Upper lobe of right lung (tissue), 1 donor: ENCODE data around the gene STARD9. TPM values are rescaled to one million over a fixed set of nuclear protein-coding genes. Genes with fewer than 3 reads are reported as not detected.

Experiments
- ATAC-seq: fragments of 200-7000 bp; cut with Tn5 transposase; one replicate; pipeline ENCODE4 v1.9.1; 2020; ENCODE audit warnings: mild to moderate bottlenecking, moderate library complexity
- DNase-seq: peaks from one replicate; pipeline ENCODE4 v3.0.0-alpha.2; 2020
- H3K27ac ChIP-seq: fragments of 200-600 bp; one replicate; pipeline ENCODE4 v1.8.0; 2022
- H3K27me3 ChIP-seq: fragments of 200-600 bp; one replicate; pipeline ENCODE4 v1.8.0; 2022; ENCODE audit warnings: mild to moderate bottlenecking
- H3K36me3 ChIP-seq: fragments of 200-600 bp; one replicate; pipeline ENCODE4 v1.8.0; 2022
- H3K4me1 ChIP-seq: fragments of 200-600 bp; one replicate; pipeline ENCODE4 v1.8.0; 2022
- H3K4me3 ChIP-seq: fragments of 200-600 bp; one replicate; pipeline ENCODE4 v1.8.0; 2022; ENCODE audit warnings: mild to moderate bottlenecking
- H3K9me3 ChIP-seq: fragments of 200-600 bp; one replicate; pipeline ENCODE4 v1.8.0; 2022
- intact Hi-C: fragments of 100-400 bp; cut with DNase I; formaldehyde crosslinking; loops from one replicate; pipeline ENCODE4 v1.11.0; 2022
- total RNA-seq: library from RNA; stranded (reverse); fragmentation: NEBNext Ultra II Directional; extraction: Animal tissue kit (Norgen Biotek cat#: 25700); gene quantifications from one replicate; pipeline ENCODE4 v1.2.1, GENCODE V29; 2021
- TF ChIP-seq, protein P1 (sequence below): fragments of 200-600 bp; IDR thresholded peaks from one replicate; pipeline ENCODE4 v1.8.0; 2022; ENCODE audit warnings: antibody characterized with exemption
- donor health status: DM: no; HTN: yes; CAD: no; lungs with severe emphysema.

The STARD9 gene
- total RNA-seq, 1 donor from 2014 or later, result 15.4 TPM

DNA sequence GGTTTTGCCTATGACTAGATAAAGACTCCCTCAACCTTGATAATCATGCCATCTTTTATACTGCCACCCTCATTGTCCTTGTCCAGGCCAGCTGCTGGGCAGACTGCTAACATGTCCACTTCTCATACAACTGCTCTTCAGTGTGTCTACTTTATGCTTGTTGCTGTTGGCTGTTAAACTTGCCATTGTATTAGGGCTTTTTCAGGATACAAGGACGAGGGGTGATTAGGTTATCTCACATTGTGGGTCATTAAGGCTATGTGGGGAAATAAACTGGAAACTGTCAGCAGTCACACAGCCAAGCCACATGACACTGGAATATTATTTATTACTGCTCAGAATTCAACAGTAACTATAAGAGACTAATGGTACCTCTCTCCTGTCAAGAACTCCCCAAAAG lies 36.1 kb downstream of the STARD9 start:
- no peak overlapping the region for H3K27ac ChIP-seq
- no peak for DNase-seq
- H3K27me3 ChIP-seq, result no peaks in the 10 kb centered on the region
- intact Hi-C loops, result no loop called here
- ATAC-seq, result no peak
- H3K36me3 ChIP-seq, result no peaks in the 10 kb centered on the region
- no peak overlapping the region for H3K4me3 ChIP-seq
- no peaks in the 10 kb centered on the region for H3K9me3 ChIP-seq
- TF ChIP-seq, protein P1, sequence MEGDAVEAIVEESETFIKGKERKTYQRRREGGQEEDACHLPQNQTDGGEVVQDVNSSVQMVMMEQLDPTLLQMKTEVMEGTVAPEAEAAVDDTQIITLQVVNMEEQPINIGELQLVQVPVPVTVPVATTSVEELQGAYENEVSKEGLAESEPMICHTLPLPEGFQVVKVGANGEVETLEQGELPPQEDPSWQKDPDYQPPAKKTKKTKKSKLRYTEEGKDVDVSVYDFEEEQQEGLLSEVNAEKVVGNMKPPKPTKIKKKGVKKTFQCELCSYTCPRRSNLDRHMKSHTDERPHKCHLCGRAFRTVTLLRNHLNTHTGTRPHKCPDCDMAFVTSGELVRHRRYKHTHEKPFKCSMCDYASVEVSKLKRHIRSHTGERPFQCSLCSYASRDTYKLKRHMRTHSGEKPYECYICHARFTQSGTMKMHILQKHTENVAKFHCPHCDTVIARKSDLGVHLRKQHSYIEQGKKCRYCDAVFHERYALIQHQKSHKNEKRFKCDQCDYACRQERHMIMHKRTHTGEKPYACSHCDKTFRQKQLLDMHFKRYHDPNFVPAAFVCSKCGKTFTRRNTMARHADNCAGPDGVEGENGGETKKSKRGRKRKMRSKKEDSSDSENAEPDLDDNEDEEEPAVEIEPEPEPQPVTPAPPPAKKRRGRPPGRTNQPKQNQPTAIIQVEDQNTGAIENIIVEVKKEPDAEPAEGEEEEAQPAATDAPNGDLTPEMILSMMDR, result no peak
- peaks cover 25% of the 10 kb centered on the region for H3K4me1 ChIP-seq

DNA sequence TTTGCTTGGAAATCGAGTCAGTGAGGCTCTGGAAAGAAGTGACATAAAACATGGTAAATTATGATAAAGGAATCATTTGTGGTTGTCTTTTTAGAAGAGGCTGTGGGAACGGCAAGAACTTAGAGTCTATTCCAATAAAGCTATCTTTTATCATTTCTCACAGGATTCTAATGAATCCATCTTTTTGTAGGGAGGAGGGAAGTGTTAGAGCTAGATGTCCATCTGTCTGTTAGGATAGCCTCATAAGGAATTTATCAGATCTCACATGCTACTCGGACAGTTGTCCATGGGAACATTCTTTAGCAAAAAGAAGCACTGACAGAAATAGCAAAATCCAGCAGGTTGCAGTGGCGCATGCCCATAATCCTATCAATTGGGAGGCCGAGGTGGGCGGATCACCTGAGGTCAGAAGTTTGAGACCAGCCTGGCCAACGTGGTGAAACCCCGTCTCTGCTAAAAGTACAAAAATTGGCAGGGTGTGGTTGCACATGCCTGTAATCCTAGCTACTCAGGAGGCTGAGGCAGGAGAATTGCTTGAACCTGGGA lies 37.0 kb downstream of the STARD9 start:
- Histone ChIP-seq H3K4me1 (peaks cover 19% of the 10 kb centered on the region), H3K27ac (no peak overlapping the region), H3K36me3 (no peaks in the 10 kb centered on the region), H3K9me3 (no peaks in the 10 kb centered on the region), H3K27me3 (no peaks in the 10 kb centered on the region), H3K4me3 (no peak overlapping the region)
- peak; percentile 27 for ATAC-seq
- DNase-seq, result no peak
- TF ChIP-seq, protein P1, result no peak
- intact Hi-C loops, result no loop called here

DNA sequence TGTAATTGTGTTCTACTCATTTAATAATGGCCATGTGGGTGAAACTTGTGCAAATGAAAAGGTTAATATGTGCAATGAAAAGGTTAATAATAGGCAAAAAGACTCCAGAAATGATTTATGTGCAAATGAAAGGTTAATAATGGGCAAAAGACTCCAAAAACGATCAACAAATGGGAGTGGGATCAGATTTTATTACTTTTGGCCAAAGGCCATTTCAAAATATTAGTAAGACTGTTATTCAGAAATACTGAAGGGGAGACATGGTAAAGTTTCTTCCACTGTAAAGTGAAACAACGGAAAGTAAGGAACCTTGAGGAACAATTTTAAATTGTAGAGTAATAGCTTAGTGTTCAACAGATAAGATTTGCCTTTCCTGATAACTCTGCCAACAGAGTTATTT lies 40.7 kb downstream of the STARD9 start:
- H3K27ac ChIP-seq, result no peak overlapping the region
- intact Hi-C loops, result no loop called here
- TF ChIP-seq, protein P1, result no peak
- no peaks in the 10 kb centered on the region for H3K4me1 ChIP-seq
- H3K4me3 ChIP-seq, result no peak overlapping the region
- no peaks in the 10 kb centered on the region for H3K36me3 ChIP-seq
- no peak for DNase-seq
- H3K27me3 ChIP-seq, result no peaks in the 10 kb centered on the region
- no peaks in the 10 kb centered on the region for H3K9me3 ChIP-seq
- ATAC-seq, result no peak

DNA sequence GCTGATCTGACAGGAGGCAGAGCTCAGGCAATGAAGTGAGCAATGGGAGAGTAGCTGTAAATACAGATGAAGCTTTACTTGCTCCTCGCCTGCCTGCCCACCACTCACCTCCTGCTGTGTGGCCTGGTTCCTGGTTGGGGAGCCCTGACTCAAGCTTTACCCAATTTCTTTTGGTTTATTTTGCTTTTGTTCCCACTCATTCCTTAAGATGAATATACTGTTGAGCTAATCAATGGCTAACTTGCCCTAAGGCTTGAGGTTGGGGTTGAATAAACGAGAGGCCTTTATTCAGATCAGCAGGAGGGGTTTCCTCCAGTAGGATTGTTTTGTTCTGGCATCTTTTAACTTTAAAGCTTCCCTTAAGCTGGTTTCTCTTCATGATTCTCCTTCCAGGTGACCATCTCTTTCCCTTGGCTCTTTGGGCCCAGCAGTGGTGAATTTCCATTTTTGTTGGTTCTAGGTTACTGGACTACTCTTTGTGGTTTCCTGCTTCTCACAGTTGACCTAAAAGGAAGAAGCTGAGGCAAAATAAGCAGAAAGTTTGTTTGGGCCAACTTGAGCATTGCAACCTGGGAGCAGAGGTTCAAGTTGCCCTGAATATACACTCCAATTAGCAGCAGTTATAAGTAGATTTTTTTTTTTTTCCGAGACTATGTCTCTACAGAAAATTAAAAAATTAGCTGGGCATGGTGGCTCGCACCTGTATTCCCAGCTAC lies 44.4 kb downstream of the STARD9 start:
- no peaks in the 10 kb centered on the region for H3K9me3 ChIP-seq
- intact Hi-C loops, result no loop called here

DNA sequence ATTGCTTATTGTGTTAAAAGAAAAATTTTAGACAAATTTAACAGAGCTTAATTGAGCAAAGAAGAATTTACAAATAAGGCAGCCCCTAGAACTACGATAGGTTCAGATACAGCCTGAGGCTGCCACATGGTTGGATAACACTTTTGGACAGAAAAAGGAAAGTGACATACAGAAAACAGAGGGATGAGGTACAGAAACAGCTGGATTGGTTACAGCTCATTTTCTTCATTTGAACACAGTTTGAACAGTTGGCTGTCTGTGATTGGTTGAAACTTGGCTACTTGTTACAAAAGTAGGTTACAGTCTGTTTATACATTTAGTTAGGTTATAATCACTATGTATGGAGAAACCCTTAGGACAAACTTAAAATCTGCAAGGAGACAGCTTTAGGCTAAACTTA lies 46.0 kb downstream of the STARD9 start:
- intact Hi-C loops, result no loop called here
- Histone ChIP-seq H3K36me3 (no peaks in the 10 kb centered on the region), H3K27me3 (no peaks in the 10 kb centered on the region), H3K27ac (no peak overlapping the region), H3K4me3 (no peak overlapping the region), H3K9me3 (no peaks in the 10 kb centered on the region), H3K4me1 (no peaks in the 10 kb centered on the region)
- no peak for DNase-seq
- TF ChIP-seq, protein P1, result no peak
- ATAC-seq, result no peak

More for the DNA sequence above, 44.4 kb downstream of the STARD9 start:
- TF ChIP-seq, protein P1, result no peak
- H3K27ac ChIP-seq, result no peak overlapping the region
- no peaks in the 10 kb centered on the region for H3K4me1 ChIP-seq
- H3K27me3 ChIP-seq, result no peaks in the 10 kb centered on the region
- no peak overlapping the region for H3K4me3 ChIP-seq
- H3K36me3 ChIP-seq, result no peaks in the 10 kb centered on the region
- ATAC-seq (no peak), DNase-seq (no peak)
